HG03442 (cell line): Measurements from ENCODE around the gene AP4E1.
"Not testable (repeated sequence)": the region's sequence is repeated elsewhere in the genome, so short reads cannot be mapped to it uniquely, and the experiment has no call there.

ENCODE experiments used
- ATAC-seq: cut with Tn5 transposase; IDR thresholded peaks from one replicate; pipeline ENCODE4 v1.9.1; 2021; ENCODE audit warnings: mild to moderate bottlenecking, moderate library complexity; ENCODE audit not compliant: unreplicated experiment

Gene AP4E1

GRCh38 chr15:50908209-50909009 lies at the start of gene AP4E1:
AP4E1 (plus strand) TSS chr15:50908683; CDS start chr15:50908779, 96 bp downstream.
- peak; percentile 43 for ATAC-seq

- ATAC-seq: no peak
Measured at GRCh38 chr15:50860824-50861223, 47.7 kb upstream of the AP4E1 start.

GRCh38 chr15:50862553-50862952 lies 45.9 kb upstream of the AP4E1 start:
- ATAC-seq: no peak

- no peak for ATAC-seq
Measured at GRCh38 chr15:50864873-50865272, 43.6 kb upstream of the AP4E1 start.

- no peak for ATAC-seq
Measured at GRCh38 chr15:50865515-50866353, 42.7 kb upstream of the AP4E1 start.

GRCh38 chr15:50871832-50872231 lies 36.7 kb upstream of the AP4E1 start:
- ATAC-seq: no peak

GRCh38 chr15:50872832-50873426 lies 35.6 kb upstream of the AP4E1 start:
- ATAC-seq: no peak

GRCh38 chr15:50873935-50874361 lies 34.5 kb upstream of the AP4E1 start:
- no peak for ATAC-seq

- not testable (repeated sequence) for ATAC-seq
Measured at GRCh38 chr15:50875238-50875637, 33.2 kb upstream of the AP4E1 start.

GRCh38 chr15:50876260-50876988 lies 32.1 kb upstream of the AP4E1 start:
- ATAC-seq: no peak

- no peak for ATAC-seq
Measured at GRCh38 chr15:50876989-50877360, 31.5 kb upstream of the AP4E1 start.

- peak; percentile 51 for ATAC-seq
Measured at GRCh38 chr15:50879016-50879617, 29.4 kb upstream of the AP4E1 start.

GRCh38 chr15:50880206-50880605 lies 28.3 kb upstream of the AP4E1 start:
- ATAC-seq: no peak

- ATAC-seq: peak; percentile 35
Measured at GRCh38 chr15:50880651-50881114, 27.8 kb upstream of the AP4E1 start.

GRCh38 chr15:50881121-50882048 lies 27.1 kb upstream of the AP4E1 start:
- ATAC-seq: no peak

GRCh38 chr15:50883903-50884302 lies 24.6 kb upstream of the AP4E1 start:
- ATAC-seq: no peak

- ATAC-seq: no peak
Measured at GRCh38 chr15:50884540-50884939, 23.9 kb upstream of the AP4E1 start.

GRCh38 chr15:50886139-50886467 lies 22.4 kb upstream of the AP4E1 start:
- ATAC-seq: no peak

- ATAC-seq: no peak
Measured at GRCh38 chr15:50886611-50887345, 21.7 kb upstream of the AP4E1 start.
